NCI-H82 treated with DMSO at 0.1 percent for 48 hours (cell line): ENCODE measurements around the gene NRL.

Source experiments
- DNase-seq: peaks from one replicate; lab custom pipeline; 2025; ENCODE audit not compliant: unreplicated experiment; lab: John Stamatoyannopoulos, UW

Gene NRL

DNA sequence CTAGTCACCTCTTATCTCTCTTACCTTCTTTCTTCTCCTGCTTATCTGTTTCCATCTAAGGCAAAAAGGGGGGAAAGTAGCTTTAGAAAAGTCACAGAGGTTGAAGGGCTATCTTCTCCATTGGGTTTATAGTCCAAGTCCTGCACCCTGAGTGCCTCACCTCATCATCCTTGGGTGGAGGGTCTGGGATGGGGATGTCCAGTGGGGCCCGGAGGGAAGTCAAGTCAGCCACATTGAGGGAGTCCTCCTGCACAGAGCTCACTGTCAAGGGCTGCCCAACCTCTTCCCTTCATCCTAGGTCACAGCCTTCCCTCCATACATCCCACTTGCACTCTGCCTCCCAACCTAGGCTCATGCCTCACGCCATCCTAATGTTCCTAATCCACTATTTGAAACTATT lies 30.5 kb upstream of the NRL start:
- DNase-seq, result no peak

DNA sequence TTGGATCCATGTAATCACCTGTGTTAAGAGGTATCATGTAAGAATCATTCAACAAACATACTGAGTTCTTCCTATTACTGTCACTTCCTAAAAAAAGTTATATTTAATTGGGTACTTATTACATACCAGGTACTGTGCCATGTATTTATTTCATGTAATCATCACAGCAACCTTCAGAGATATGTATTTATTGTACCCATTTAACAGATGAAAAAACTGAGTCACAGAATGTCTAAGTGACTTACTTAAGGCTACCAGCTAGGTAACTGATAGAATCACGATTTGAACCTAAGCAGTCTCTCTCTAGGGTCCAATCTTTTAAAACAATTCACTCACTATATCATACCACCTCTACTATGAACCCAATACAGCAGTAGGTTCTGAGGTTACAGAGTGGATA lies 29.7 kb upstream of the NRL start:
- DNase-seq, result no peak

DNA sequence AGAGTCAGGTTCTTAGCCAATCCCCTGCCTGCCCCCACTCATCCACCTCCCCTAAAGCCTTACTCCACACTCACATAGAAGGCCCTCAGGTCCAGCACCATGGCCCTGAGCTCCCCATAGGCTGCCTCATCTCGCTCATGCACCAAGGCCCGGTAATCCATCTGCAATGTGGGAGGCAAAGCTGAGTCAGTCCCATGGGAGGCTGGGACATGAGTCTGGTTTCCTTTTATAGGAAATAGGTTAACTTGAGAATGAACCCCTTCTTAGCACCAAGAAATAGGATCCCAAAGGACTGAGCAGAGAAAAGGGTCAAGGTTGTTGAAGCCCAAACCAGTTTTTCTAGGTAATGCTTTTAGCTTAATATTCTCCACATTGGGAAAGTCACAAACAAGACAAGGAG lies 28.8 kb upstream of the NRL start:
- no peak for DNase-seq

DNA sequence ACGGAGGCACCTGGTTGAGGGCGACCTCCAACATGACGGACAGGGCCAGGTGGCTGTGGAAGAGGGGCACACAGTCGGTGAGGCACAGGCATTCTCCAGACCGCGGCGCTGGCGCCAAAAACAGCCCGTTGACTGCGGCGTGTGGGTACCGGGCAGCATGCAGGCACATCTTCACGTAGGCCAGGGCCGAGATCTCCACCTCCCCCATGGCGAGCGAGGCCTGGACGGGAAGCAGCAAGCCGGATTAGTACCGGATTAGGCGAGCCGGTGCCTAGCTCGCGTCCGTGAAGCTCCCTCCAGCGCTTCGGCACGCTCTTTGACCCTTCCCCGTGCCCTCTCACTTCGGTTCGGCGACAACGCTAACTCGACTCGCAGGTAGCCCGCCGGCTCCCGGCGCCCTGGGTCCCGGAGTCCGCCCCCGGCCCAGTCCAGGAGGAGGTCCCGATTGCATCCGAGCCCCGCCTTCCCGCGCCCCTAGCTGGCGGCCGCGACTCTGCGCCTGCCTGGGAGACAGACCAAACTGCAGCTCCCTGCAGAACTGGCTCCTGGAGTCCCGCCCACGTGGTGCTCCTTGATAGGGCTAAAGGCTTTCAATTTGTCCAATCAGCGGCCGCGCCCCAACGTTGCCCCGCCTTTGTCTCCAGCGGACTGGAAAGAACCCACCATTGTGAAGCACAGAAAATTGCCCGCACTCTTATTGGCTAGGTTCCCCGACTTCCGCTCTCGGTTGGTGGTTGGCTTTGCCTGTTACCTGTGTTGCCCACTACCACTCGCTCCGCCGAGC lies 26.5 kb upstream of the NRL start, which contains the start of gene EMC9:
Gene EMC9, minus strand, starts transcription at position 495 of the 784 bp plus-strand sequence. Its CDS starts 287 bp downstream, at position 208.
- peak; percentile 96 for DNase-seq

DNA sequence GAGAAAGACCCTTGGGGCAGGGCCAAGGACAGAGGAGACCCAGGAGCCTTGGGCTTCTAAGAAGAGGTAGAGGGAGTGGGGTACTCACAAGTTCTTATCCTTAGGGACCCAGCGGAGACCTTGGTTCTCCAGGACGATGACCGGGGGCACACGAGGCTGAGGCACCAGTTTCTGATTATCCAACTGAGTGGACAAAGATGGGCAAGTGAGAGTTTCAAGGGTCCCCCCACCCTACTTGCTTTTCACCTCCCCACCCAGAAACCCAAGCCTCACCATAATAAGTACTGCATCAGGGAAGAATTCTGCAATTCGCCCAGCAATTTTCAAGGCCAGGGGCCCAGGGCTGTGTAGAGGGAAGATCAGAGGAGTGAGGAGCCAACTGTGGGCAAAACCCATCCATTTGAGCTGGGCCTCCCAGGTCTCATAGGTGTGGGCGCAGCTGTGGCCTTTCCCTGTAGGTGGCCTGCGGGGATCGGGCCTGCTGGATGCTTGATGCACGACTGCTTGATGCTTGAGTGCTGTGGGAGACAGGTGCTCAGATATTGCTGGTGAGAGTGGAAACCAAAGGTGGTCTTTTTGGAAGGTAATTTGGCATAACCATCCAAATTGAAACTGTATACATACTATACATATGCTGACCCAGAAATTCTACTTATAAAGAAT lies 24.7 kb upstream of the NRL start:
- DNase-seq, result no peak

DNA sequence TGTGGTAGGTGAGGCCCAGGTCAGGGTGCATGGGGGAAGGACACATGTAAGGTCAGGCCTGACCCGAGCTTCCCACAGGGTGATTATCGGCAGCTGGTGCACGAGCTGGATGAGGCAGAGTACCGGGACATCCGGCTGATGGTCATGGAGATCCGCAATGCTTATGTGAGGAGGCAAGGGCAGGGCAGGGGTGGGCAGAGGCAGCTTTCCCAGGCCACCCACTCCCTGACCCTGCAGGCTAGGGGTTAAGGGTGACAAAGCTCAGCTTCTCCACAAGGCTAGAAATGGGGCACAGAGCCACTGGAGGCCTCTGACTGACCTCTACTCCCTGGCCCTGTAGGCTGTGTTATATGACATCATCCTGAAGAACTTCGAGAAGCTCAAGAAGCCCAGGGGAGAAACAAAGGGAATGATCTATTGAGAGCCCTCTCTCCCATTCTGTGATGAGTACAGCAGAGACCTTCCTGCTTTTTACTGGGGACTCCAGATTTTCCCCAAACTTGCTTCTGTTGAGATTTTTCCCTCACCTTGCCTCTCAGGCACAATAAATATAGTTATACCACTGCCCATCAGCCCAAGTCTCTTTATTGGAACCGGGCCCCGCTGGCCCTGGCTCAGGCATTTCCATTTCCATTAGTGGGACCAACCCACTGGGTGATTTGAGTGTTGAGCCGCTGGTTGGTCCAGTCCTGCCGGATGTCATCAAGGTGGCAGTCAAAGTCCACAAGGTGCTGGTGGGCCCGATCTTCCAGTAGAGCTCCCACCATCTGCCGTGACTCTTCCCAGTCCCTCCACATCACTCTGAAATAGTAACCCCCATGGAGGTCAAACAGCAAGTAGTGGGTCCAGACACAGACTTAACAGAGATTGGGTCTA lies 23.9 kb upstream of the NRL start:
- no peak for DNase-seq

DNA sequence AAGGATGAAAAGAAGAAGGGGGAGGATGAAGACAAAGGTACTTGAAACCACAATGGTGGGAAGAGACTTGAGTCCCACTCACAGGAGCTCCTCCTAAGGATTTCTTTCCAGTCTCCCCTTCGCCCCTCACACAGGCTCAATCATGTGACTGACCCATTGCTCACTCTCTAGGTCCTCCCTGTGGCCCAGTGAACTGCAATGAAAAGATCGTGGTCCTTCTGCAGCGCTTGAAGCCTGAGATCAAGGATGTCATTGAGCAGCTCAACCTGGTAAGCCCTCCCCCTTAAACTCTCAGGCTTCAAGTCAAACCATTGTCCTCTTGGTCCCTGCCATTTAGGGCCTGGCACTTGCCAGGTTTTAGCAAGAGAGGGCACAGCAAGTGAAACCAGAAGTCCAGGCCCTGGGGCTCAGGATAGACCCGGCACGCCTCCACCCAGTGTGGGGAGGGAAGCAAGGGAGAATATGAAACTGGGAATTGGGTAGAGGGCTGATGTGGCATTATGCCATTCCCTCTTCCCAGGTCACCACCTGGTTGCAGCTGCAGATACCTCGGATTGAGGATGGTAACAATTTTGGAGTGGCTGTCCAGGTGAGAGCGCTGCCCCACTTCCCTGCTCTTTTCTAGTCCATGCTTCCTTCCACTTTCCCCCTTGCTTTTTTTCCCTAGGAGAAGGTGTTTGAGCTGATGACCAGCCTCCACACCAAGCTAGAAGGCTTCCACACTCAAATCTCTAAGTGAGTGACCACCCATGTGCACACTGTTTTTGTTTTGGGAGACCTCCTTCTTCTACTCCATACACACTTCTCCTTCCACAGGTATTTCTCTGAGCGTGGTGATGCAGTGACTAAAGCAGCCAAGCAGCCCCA lies 23.0 kb upstream of the NRL start:
- no peak for DNase-seq

DNA sequence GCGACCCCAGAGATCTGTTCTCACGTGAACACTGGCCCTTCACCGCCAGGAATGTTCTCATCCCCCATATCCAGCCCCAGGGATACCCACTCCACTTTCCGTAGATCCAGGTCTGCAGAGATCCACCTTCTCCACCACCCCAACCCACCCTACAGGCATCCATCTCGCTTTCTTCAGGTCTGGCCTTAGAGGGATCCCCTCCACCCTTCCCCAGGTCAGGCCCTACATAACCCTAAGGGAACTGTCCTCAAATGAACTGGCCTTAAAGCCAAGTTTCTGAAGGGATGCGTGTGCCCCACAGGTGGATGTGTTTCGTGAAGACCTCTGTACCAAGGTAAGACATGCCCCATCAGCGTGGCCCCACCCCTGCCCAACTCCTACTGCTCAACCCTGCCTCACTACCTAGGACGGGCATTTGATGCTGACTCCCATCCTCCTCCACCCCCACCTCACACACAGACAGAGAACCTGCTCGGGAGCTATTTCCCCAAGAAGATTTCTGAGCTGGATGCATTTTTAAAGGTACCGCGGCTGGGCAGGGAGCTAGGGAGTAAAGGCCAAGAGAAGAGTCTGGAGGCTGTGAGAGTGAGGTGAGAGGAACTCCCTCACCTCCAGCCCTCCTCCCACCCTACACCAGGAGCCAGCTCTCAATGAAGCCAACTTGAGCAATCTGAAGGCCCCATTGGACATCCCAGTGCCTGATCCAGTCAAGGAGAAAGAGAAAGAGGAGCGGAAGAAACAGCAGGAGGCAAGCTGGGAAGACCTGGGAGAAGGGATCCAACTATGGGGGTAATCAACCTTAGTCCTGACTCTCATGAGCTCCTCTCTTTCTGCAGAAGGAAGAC lies 22.2 kb upstream of the NRL start:
- no peak for DNase-seq

DNA sequence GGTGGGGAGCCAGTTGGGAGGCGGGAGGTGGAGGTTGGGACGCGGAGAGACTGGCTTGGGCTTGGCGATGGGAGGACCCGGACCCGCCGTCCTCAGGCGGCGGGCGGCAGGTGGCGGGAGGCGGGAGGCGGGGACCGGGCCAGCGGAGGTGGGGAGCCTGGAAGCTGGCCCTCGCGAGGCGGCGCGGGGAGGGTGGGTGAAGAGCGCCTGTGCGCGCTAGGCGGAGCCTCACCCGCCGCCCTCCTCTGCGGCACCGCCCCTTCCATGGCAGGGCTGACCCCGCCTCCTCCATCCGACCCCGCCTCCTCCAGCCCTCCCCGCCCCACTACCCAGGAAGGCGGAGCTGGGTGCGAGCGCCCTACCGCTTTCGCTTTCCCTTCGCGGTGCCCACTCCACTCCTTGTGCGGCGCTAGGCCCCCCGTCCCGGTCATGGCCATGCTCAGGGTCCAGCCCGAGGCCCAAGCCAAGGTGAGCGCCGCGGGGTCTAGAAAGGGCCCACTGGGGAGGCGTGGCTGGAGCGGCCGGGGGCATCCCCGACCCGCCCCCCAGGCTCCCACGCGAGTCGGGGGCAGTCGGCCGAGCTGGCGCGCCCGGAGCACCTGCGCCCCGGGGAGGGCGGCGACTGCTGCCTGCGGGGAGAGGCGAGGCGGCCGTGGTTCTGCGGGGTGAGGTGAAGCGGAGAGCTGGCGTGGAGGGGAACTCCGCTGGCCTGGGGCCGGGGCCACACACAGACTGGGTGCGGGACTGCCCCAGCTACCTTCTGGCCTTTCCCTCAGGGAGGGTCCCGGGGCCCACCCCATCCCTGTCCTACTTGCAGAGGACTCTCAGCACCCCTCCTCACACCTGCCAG lies 21.3 kb upstream of the NRL start, which contains the start of gene PSME1:
Gene PSME1, plus strand, starts transcription at position 361 of the 850 bp plus-strand sequence. Its CDS starts 69 bp downstream, at position 430.
- peak; percentile 43 for DNase-seq

DNA sequence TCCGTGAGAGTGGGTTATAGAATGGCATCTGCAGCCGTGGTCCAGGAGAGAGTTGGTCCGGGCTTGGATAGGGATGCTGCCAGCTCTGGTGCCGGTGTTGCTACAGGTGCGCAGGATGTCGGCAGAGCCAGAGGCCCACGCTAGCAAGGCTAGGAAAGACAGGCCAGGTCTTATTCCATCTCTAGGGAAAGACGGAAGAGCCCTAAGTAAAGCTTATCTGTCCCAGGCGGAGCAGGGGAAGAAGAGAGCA lies 20.8 kb upstream of the NRL start:
- no peak for DNase-seq

DNA sequence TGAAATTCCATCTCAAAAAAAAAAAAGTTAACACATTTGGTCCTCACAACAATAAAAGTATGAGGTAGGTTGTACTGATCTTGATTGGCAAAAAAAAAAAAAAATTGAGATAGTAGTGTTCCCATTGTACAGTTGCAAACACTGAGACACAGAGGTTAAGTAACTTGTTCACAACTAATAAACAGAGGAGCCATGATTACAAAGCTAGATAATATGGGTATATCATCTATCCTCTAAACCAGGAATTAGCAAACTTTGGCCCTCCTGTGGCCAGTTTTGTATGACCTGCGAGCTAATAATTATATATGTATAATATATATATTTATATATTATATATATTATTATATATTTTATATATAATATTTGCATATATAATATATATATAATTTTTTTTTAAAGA lies 19.0 kb upstream of the NRL start:
- DNase-seq, result no peak

DNA sequence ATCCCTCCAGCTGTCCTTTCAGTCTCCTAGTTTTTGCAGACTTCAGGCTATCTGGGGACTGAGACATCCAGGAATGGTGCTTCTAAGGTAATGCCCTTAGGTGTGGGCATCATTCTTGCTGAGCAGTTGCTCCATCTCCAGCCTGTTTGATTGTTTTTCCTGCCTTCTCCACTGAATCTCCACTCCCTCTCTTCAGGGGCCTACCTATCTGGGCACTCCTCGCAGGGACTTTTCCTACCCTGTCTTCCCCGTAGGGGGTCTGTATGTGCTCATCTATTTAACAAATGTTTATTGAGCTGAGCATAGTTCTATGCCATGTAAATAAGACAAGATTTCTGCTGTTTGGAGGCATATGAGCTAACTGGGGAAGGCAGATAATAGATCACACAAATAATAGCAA lies 18.2 kb upstream of the NRL start:
- DNase-seq, result no peak

DNA sequence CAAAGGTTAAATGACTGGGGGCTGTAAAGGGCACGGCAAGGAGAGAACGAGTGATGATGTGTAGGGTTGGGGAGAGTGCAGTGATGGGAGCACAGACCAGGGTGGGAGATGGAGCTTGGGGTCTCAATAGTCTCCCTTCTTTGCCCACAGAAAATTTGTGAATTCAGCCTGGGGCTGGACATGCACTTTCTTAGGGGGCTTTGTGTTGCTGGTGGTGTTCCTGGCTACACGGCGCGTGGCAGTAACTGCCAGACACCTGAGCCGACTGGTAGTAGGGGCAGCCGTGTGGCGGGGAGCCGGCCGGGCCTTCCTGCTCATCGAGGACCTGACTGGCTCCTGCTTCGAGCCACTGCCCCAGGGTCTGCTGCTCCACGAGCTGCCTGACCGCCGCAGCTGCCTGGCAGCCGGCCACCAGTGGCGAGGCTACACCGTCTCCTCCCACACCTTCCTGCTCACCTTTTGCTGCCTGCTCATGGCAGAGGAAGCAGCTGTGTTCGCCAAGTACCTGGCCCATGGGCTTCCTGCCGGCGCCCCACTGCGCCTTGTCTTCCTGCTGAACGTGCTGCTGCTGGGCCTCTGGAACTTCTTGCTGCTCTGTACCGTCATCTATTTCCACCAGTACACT lies 17.4 kb upstream of the NRL start:
- no peak for DNase-seq

DNA sequence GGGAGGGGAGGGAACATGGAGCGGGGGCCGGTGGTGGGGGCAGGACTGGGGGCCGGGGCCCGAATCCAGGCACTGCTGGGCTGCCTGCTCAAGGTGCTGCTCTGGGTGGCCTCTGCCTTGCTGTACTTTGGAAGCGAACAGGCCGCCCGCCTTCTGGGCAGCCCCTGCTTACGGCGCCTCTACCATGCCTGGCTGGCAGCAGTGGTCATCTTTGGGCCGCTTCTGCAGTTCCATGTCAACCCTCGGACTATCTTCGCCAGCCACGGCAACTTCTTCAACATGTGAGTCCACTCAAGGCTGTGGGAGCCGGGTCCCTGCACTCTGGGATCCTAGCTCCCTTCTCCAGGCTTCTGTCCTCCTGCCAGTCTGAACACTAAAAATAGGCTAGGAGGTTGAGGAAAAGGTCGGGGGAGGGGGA lies 16.8 kb upstream of the NRL start:
- DNase-seq, result no peak

DNA sequence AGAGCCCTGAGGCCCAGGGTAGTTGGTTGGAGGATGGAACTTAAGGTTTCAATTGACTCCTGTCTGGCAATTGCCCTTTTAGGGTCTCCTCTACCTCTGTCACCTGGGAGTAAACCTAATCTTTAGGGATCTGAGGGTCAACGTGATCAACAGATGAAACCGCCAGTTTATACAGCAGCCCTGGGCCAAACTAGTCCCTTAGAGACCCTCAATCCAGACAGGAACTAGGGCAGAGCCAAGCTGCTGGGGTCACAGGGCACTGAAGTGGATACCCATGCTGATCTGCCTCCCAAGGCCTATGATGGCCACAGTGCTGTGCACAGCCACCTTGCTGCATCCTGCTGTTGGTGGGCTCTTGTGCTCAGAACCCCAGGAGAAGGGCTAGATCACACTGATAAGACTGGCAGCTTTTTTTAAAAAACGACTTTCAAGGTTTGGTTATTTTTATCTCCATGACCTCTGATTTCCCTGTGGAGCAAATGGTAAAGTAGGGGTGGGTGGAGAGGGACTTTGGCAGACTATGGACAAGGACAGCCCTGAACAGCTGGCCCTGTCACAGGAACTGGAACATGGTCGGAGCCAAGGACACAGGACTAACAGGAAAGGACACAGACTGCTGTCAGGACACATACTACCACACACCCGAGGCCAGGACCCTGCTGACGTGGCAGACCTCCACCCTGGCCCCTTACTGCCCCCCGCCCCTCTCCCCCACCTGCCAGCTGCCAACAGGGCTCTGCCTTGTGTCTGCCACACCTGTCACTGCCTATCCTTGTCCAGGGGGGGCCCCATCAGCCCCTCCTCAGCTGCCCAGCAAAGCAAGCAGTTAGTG lies 16.2 kb upstream of the NRL start:
- DNase-seq, result no peak

DNA sequence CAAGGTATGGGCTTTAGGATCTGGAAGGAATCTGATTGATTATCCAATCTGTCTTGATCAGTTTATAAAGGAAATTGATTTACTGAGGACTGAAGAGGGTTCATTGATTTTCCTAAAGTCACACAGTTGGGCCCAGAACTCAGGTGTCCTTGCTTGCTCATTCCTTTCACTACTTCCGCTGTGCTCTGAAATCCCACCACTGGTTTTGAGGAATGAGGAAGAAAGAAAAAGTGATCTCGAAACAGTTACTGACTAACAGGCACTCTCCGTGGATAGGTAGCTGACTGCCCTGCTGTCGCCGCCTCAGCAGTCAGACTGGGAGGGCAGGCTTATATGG lies 15.6 kb upstream of the NRL start, which contains the start of gene FITM1:
Gene FITM1, plus strand, starts transcription at position 280 of the 337 bp plus-strand sequence. CDS start 905 bp downstream, outside the sequence.
- no peak for DNase-seq

DNA sequence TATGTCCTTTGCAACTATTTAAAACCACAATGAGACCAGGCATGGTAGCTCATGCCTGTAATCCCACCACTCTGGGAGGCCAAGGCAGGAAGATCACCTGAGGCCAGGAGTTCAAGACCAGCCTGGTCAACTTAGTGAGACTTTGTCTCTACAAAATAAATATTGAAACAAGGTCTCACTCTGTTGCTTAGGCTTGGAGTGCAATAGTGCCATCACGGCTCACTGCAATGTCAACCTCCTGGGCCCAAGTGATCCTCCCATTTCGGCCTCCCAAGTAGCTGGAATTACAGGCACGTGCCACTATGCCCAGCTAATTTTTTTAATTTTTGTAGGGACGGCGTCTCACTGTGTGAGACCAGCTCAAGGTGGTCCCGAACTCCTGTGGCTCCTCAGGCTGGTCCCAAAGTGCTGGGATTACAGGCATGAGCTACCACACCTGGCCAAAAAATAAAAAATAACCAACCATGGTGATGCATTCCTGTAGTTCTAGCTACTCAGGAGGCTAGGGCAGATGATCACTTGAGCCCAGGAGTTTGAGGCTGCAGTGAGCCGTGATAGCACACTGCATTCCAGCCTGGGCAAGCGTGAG lies 14.8 kb upstream of the NRL start:
- DNase-seq, result no peak
